ENCODE results near the gene MB21D2.
"Not testable (repeated sequence)": the region's sequence is repeated elsewhere in the genome, so short reads cannot be mapped to it uniquely, and the experiment has no call there.

DNA sequence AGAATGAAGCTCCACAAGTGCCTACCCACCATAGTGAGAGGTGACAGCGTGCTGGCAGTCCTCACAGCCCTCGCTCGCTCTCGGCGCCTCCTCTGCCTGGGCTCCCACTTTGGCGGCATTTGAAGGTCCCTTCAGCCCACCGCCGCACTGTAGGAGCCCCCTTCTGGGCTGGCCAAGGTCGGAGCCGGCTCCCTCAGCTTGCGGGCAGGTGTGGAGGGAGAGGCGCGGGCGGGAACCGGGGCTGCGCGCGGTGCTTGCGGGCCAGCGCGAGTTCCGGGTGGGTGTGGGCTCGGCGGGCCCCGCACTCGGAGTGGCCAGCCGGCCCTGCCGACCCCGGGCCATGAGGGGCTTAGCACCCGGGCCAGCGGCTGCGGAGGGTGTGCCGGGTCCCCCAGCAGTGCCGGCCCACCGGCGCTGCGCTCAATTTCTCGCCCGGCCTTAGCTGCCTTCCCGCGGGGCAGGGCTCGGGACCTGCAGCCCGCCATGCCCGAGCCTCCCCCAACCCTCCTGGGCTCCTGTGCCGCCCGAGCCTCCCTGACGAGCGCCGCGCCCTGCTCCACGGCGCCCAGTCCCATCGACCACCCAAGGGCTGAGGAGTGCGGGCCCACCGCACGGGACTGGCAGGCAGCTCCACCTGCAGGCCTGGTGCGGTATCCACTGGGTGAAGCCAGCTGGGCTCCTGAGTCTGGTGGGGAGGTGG, 128.7 kb downstream of the MB21D2 start:
- peak; percentile 17 for TF ChIP-seq CTCF (IDR thresholded peaks at IDR 0.05)
- TF ChIP-seq EZH2phosphoT487 (IDR thresholded peaks at IDR 0.05): not testable (repeated sequence)
